ENCODE measurements around the gene MAD1L1.
A peak's percentile ranks its signal among the peaks of the same experiment; 100 is the strongest.

The MAD1L1 gene

DNA sequence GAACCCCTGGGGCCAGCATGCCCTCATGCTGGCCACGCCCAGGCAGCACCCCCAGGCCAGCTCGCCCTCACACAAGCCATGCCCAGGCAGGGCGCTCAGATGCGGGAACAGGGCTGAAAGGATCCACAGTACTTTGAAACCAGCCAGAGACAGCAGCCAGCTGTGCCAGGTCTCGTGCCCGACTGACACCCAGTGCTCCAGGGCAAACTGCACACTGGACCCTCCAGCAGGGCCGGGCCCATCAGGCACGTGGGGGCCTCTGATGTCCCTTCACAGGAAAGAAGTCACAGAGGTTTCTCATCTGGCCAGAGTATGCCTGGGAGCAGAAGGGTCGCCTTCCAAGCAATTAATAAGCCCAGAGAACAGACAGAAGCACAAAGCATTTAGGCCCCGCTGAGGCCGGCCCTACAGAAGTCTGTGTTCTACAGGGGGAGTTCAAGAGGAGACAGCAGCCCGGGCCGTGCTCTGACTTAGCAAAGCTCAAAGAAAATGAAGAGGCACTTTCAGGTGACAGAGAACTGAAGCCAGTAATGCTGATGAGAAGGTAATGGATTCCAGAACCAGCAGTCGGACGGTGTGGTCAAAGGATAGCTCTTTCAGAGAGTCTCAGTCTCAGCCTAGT, 21.4 kb downstream of the MAD1L1 start:
- no peak for ATAC-seq
- TF ChIP-seq ZFP30 (CRISPR knock-in tag; IDR thresholded peaks at IDR 0.05): no peak
- no peak for TF ChIP-seq ZC3H10 (CRISPR knock-in tag; IDR thresholded peaks at IDR 0.05)
- TF ChIP-seq, protein P1, sequence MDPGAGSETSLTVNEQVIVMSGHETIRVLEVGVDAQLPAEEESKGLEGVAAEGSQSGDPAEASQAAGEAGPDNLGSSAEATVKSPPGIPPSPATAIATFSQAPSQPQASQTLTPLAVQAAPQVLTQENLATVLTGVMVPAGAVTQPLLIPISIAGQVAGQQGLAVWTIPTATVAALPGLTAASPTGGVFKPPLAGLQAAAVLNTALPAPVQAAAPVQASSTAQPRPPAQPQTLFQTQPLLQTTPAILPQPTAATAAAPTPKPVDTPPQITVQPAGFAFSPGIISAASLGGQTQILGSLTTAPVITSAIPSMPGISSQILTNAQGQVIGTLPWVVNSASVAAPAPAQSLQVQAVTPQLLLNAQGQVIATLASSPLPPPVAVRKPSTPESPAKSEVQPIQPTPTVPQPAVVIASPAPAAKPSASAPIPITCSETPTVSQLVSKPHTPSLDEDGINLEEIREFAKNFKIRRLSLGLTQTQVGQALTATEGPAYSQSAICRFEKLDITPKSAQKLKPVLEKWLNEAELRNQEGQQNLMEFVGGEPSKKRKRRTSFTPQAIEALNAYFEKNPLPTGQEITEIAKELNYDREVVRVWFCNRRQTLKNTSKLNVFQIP (CRISPR knock-in tag; IDR thresholded peaks at IDR 0.05; ENCODE audit: borderline replicate concordance, low read depth): no peak
- TF ChIP-seq TOX (CRISPR knock-in tag; IDR thresholded peaks at IDR 0.05; ENCODE audit: borderline replicate concordance): no peak
- no peak for TF ChIP-seq SNAI2 (CRISPR knock-in tag; IDR thresholded peaks at IDR 0.05)
- TF ChIP-seq, protein P2, sequence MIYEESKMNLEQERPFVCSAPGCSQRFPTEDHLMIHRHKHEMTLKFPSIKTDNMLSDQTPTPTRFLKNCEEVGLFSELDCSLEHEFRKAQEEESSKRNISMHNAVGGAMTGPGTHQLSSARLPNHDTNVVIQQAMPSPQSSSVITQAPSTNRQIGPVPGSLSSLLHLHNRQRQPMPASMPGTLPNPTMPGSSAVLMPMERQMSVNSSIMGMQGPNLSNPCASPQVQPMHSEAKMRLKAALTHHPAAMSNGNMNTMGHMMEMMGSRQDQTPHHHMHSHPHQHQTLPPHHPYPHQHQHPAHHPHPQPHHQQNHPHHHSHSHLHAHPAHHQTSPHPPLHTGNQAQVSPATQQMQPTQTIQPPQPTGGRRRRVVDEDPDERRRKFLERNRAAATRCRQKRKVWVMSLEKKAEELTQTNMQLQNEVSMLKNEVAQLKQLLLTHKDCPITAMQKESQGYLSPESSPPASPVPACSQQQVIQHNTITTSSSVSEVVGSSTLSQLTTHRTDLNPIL (CRISPR knock-in tag; IDR thresholded peaks at IDR 0.05; ENCODE audit: low read depth): no peak
- TF ChIP-seq ZNF8 (CRISPR knock-in tag; IDR thresholded peaks at IDR 0.05): no peak
- no peak for TF ChIP-seq GLIS3 (CRISPR knock-in tag; IDR thresholded peaks at IDR 0.05)
- TF ChIP-seq BACH2 (CRISPR knock-in tag; IDR thresholded peaks at IDR 0.05; ENCODE audit: borderline replicate concordance): no peak
- no peak for TF ChIP-seq OSR1 (CRISPR knock-in tag; IDR thresholded peaks at IDR 0.05)
- no peak for TF ChIP-seq ARNTL (CRISPR knock-in tag; IDR thresholded peaks at IDR 0.05; ENCODE audit: borderline replicate concordance, low read depth)
- TF ChIP-seq, protein P3, sequence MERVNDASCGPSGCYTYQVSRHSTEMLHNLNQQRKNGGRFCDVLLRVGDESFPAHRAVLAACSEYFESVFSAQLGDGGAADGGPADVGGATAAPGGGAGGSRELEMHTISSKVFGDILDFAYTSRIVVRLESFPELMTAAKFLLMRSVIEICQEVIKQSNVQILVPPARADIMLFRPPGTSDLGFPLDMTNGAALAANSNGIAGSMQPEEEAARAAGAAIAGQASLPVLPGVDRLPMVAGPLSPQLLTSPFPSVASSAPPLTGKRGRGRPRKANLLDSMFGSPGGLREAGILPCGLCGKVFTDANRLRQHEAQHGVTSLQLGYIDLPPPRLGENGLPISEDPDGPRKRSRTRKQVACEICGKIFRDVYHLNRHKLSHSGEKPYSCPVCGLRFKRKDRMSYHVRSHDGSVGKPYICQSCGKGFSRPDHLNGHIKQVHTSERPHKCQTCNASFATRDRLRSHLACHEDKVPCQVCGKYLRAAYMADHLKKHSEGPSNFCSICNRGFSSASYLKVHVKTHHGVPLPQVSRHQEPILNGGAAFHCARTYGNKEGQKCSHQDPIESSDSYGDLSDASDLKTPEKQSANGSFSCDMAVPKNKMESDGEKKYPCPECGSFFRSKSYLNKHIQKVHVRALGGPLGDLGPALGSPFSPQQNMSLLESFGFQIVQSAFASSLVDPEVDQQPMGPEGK (CRISPR knock-in tag; IDR thresholded peaks at IDR 0.05; ENCODE audit: borderline replicate concordance): no peak

DNA sequence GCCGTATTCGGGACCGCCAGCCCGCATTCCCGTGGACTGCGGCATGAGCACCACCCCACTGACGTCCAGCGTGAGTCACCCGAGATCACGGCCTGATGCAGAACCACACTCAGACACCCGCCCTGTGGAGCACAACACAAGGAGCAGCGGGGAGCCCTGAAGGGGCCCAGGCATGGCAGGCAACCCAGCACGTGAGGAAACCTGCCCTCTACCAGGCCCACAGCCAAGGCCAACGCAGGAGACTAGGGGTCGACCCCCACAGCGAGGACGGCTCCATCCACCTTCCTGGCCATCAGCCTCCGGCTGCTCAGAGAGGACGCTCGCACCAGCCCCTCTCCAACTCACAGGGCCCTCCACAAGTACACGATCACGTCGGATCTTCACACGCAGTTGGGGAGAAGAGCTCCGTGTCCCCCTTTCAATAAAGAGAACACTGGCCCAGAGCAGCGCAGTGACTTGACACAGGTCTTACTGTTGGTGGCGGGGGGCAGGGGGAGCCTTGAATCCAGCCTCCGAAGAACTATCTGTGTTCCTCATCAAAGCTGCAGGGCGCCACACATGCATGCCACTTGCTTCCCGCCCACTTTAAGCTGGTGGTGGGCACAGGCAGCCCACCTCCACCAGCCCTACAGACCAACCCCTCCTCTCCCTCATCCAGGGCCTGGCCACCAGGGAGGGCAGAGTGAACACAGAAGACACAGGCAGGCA, 22.0 kb downstream of the MAD1L1 start:
- TF ChIP-seq SNAI2 (CRISPR knock-in tag; IDR thresholded peaks at IDR 0.05): no peak
- TF ChIP-seq ESRRG (CRISPR knock-in tag; IDR thresholded peaks at IDR 0.05): no peak
- no peak for TF ChIP-seq ZNF8 (CRISPR knock-in tag; IDR thresholded peaks at IDR 0.05)
- no peak for TF ChIP-seq CSDC2 (CRISPR knock-in tag; IDR thresholded peaks at IDR 0.05)
- no peak for TF ChIP-seq ZFP30 (CRISPR knock-in tag; IDR thresholded peaks at IDR 0.05)
- TF ChIP-seq, protein P1 (CRISPR knock-in tag; IDR thresholded peaks at IDR 0.05; ENCODE audit: borderline replicate concordance, low read depth): no peak
- TF ChIP-seq ZFP3 (CRISPR knock-in tag; IDR thresholded peaks at IDR 0.05): no peak
- TF ChIP-seq GLIS3 (CRISPR knock-in tag; IDR thresholded peaks at IDR 0.05): no peak
- no peak for TF ChIP-seq ZC3H10 (CRISPR knock-in tag; IDR thresholded peaks at IDR 0.05)
- no peak for TF ChIP-seq OSR1 (CRISPR knock-in tag; IDR thresholded peaks at IDR 0.05)
- TF ChIP-seq ISL1 (CRISPR knock-in tag; IDR thresholded peaks at IDR 0.05): no peak

DNA sequence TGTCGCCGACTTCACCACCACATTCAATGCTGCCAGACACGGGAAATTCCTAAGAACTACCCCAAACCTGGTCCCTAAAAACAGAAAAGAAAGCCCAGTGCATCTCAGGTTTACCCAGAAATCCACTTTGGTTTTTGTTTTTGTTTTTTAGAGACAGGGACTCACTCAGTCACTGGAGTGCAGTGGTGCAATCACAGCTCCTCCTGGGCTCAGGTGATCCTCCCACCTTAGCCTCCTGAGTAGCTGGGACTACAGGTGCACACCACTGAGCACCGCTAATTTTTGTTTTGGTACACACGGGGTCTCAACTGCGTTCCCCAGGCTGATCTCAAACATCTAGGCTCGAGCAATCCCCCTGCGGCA, 22.8 kb downstream of the MAD1L1 start:
- no peak for TF ChIP-seq BACH2 (CRISPR knock-in tag; IDR thresholded peaks at IDR 0.05; ENCODE audit: borderline replicate concordance)
- TF ChIP-seq ARNTL (CRISPR knock-in tag; IDR thresholded peaks at IDR 0.05; ENCODE audit: borderline replicate concordance, low read depth): no peak
- no peak for TF ChIP-seq ZFP30 (CRISPR knock-in tag; IDR thresholded peaks at IDR 0.05)
- no peak for TF ChIP-seq CSDC2 (CRISPR knock-in tag; IDR thresholded peaks at IDR 0.05)
- TF ChIP-seq ESRRG (CRISPR knock-in tag; IDR thresholded peaks at IDR 0.05): no peak
- TF ChIP-seq TOX (CRISPR knock-in tag; IDR thresholded peaks at IDR 0.05; ENCODE audit: borderline replicate concordance): no peak
- TF ChIP-seq RARB (CRISPR knock-in tag; IDR thresholded peaks at IDR 0.05): no peak
- TF ChIP-seq ZC3H10 (CRISPR knock-in tag; IDR thresholded peaks at IDR 0.05): no peak
- TF ChIP-seq ISL1 (CRISPR knock-in tag; IDR thresholded peaks at IDR 0.05): no peak
- no peak for ATAC-seq

More for the DNA sequence above, 22.0 kb downstream of the MAD1L1 start:
- no peak for ATAC-seq

DNA sequence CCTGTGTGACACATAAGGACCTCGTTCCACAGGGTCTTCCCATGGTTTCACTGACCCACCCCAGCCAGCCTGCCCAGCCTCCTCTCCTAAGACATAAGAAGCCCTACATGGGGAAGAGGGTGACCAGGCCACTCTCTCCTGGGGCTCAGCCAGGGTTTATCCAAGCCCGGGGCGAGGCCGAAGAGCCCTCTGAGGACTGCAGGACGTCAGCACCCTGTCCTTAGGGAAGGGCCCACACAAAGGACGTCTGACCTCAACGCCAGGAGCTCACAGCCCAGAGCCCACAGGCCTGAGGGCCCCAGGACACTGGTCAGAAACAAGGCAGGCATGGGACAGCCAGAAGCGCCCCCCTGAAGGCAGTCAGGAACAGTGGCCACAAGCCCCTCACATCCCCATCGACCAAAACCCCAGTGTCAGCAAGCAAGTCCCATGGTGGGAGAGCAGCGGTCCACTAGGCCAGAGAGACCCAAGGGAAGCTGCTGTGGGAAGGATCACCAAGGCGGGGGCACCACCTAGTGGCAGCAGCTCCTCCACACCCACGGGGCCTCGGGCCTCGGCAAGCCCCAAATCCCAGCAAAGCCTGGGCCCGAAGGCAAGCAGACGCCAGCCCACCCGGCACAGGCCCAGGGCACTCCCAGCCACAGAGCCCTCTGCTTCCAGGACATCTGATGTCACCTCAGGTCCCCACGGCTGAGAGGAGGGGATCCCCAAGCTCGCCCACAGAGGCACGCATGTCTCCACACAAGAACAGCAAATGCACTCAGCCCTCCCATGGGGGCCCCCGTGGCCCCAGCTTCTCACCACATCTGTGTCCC, 23.4 kb downstream of the MAD1L1 start:
- TF ChIP-seq ARNTL (CRISPR knock-in tag; IDR thresholded peaks at IDR 0.05; ENCODE audit: borderline replicate concordance, low read depth) (no peak), ZC3H10 (CRISPR knock-in tag; IDR thresholded peaks at IDR 0.05) (no peak), CSDC2 (CRISPR knock-in tag; IDR thresholded peaks at IDR 0.05) (no peak), ESRRG (CRISPR knock-in tag; IDR thresholded peaks at IDR 0.05) (no peak), OSR1 (CRISPR knock-in tag; IDR thresholded peaks at IDR 0.05) (no peak), BACH2 (CRISPR knock-in tag; IDR thresholded peaks at IDR 0.05; ENCODE audit: borderline replicate concordance) (no peak), ISL1 (CRISPR knock-in tag; IDR thresholded peaks at IDR 0.05) (no peak), PPARA (CRISPR knock-in tag; IDR thresholded peaks at IDR 0.05; ENCODE audit: borderline replicate concordance) (no peak), ZNF70 (CRISPR knock-in tag; IDR thresholded peaks at IDR 0.05) (no peak), SNAI2 (CRISPR knock-in tag; IDR thresholded peaks at IDR 0.05) (no peak), TOX (CRISPR knock-in tag; IDR thresholded peaks at IDR 0.05; ENCODE audit: borderline replicate concordance) (no peak)
- TF ChIP-seq, protein P4, sequence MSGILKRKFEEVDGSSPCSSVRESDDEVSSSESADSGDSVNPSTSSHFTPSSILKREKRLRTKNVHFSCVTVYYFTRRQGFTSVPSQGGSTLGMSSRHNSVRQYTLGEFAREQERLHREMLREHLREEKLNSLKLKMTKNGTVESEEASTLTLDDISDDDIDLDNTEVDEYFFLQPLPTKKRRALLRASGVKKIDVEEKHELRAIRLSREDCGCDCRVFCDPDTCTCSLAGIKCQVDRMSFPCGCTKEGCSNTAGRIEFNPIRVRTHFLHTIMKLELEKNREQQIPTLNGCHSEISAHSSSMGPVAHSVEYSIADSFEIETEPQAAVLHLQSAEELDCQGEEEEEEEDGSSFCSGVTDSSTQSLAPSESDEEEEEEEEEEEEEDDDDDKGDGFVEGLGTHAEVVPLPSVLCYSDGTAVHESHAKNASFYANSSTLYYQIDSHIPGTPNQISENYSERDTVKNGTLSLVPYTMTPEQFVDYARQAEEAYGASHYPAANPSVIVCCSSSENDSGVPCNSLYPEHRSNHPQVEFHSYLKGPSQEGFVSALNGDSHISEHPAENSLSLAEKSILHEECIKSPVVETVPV (CRISPR knock-in tag; IDR thresholded peaks at IDR 0.05): no peak
- peak; percentile 94 for ATAC-seq

All from SK-N-SH treated with all-trans-retinoic acid at 6 μM for 48 hours (cell line).